GM12864 (cell line): Measurements from ENCODE around the gene PCSK7.
A peak's percentile ranks its signal among the peaks of the same experiment; 100 is the strongest.

ENCODE experiments used
- DNase-seq: peaks from one replicate; pipeline ENCODE4 v3.0.0-alpha.2; 2011; ENCODE audit warnings: low read depth
- H3K4me3 ChIP-seq: 2 replicates; pipeline ENCODE4 v1.5.1; 2011; ENCODE audit warnings: mild to moderate bottlenecking, low read depth, low read length, control low read depth
- CTCF ChIP-seq: IDR thresholded peaks from 2 replicates; pipeline ENCODE4 v1.5.1; 2011; ENCODE audit warnings: low read depth, mild to moderate bottlenecking, moderate library complexity, low read length, control low read depth, inconsistent platforms; ENCODE audit errors: missing control alignments

Gene PCSK7

GRCh38 chr11:117230999-117231841, 653 bp downstream of the PCSK7 start:
- DNase-seq = no peak
- TF ChIP-seq CTCF = no peak

GRCh38 chr11:117230286-117230961, 1.4 kb downstream of the PCSK7 start:
- peak; percentile 27 for DNase-seq
- no peak for TF ChIP-seq CTCF
- H3K4me3 ChIP-seq = peak overlapping the region; percentile 96

More at GRCh38 chr11:117230999-117231841, 653 bp downstream of the PCSK7 start:
- H3K4me3 ChIP-seq = peak overlapping the region; percentile 96

GRCh38 chr11:117229931-117230285, 2.0 kb downstream of the PCSK7 start:
- peak overlapping the region; percentile 96 for H3K4me3 ChIP-seq
- no peak for DNase-seq
- TF ChIP-seq CTCF = no peak

GRCh38 chr11:117229411-117229810, 2.5 kb downstream of the PCSK7 start:
- no peak for TF ChIP-seq CTCF
- no peak overlapping the region for H3K4me3 ChIP-seq
- DNase-seq = no peak

GRCh38 chr11:117228091-117228490, 3.8 kb downstream of the PCSK7 start:
- no peak for DNase-seq
- no peak for TF ChIP-seq CTCF

GRCh38 chr11:117226388-117227385, 5.2 kb downstream of the PCSK7 start:
- DNase-seq = peak; percentile 47
- H3K4me3 ChIP-seq = no peak overlapping the region
- peak; percentile 84 for TF ChIP-seq CTCF

More at GRCh38 chr11:117228091-117228490, 3.8 kb downstream of the PCSK7 start:
- H3K4me3 ChIP-seq = no peak overlapping the region
